SJCRH30 (cell line): Measurements from ENCODE around the gene ADARB2. TPM values are rescaled to one million over a fixed set of nuclear protein-coding genes. Genes with fewer than 3 reads are reported as not detected.
"Not testable (repeated sequence)": the region's sequence is repeated elsewhere in the genome, so short reads cannot be mapped to it uniquely, and the experiment has no call there.

Source experiments
- DNase-seq, 2 experiments: peaks; one replicate each; pipeline ENCODE4 v3.0.0-alpha.2; 2015 to 2020
- H3K27ac ChIP-seq: fragments of 250-450 bp; sonication (Bioruptor Pico); 2 replicates; pipeline ENCODE4 v1.5.1; 2020; ENCODE audit warnings: mild to moderate bottlenecking, moderate library complexity
- H3K27me3 ChIP-seq: fragments of 250-450 bp; sonication (Bioruptor Pico); 2 replicates; pipeline ENCODE4 v1.5.1; 2020; ENCODE audit warnings: mild to moderate bottlenecking, moderate library complexity
- H3K36me3 ChIP-seq: fragments of 250-450 bp; sonication (Bioruptor Pico); 2 replicates; pipeline ENCODE4 v1.5.1; 2020; ENCODE audit warnings: mild to moderate bottlenecking, moderate library complexity
- H3K4me1 ChIP-seq: fragments of 250-450 bp; sonication (Bioruptor Pico); 2 replicates; pipeline ENCODE4 v1.5.1; 2020; ENCODE audit warnings: mild to moderate bottlenecking, moderate library complexity
- H3K4me3 ChIP-seq: fragments of 250-450 bp; sonication (Bioruptor Pico); 2 replicates; pipeline ENCODE4 v1.5.1; 2020; ENCODE audit warnings: mild to moderate bottlenecking, moderate library complexity
- H3K9me3 ChIP-seq: fragments of 250-450 bp; sonication (Bioruptor Pico); replicated peaks from 2 replicates; pipeline ENCODE4 v1.5.1; 2020; ENCODE audit warnings: mild to moderate bottlenecking, moderate library complexity
- total RNA-seq: library from RNA; depleted of rRNA; stranded (reverse); fragments of >200 nt; shearing (Covaris generic); gene quantifications from 2 replicates; pipeline ENCODE4 v1.2.3, GENCODE V29; 2014

Gene ADARB2
- total RNA-seq, 1 experiment from 2014 or later, result not detected

DNA sequence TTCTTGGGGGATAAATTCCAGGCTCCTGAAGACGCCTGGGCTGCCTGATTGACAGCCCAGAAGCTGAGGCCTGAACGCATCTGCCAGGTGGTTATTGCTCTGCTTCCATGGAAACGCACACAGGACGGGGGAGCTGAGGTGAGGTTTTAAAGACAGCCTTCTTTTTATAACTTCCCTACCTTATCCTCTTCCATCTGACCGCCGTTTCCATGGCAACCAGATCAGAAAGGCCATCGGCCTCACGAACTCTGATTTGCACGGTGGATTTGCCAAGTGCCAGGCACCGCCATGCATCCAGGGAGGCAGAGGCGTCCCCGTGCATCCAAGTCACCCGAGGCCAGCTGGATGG is 260.9 kb downstream of the ADARB2 start:
- Histone ChIP-seq H3K9me3 (no peaks in the 10 kb centered on the region), H3K36me3 (no peaks in the 10 kb centered on the region), H3K27ac (no peak overlapping the region), H3K27me3 (no peaks in the 10 kb centered on the region), H3K4me3 (no peak overlapping the region), H3K4me1 (no peaks in the 10 kb centered on the region)
- DNase-seq, result no peak

DNA sequence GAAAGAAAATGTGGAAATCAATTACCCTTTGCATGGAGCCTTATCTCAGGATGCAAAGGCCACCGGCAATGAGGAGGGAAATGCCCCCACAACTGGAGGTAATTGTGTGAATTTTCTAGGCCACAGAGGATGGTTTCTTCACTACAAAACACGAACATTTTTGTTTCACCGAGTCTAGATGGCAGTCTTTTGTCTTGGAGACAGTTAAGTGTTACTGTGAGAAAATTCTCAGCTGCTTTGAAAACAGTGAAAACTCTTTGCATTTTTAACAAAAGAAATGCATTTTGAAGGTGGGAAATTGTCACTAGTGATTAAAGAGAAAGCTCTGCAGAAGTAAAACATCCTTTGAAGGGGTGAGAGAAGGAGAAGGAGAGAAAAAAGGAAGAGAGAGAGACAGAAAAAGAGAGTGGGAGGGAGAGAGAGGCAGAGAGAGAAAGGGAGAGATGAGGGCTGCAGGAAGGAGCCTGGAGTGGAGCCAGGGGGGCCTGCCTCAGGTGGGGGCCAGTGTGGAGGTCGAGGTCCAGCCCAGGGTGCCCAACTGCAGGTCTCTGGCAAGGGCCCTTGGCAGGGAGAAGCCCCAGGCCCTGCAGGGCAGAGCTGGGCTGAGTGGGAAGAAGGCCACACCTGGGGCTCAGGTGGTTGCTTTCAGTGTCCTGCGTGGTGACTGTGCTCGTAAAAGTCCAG is 261.4 kb downstream of the ADARB2 start:
- Histone ChIP-seq H3K9me3 (no peaks in the 10 kb centered on the region), H3K27me3 (no peaks in the 10 kb centered on the region), H3K27ac (no peak overlapping the region)

DNA sequence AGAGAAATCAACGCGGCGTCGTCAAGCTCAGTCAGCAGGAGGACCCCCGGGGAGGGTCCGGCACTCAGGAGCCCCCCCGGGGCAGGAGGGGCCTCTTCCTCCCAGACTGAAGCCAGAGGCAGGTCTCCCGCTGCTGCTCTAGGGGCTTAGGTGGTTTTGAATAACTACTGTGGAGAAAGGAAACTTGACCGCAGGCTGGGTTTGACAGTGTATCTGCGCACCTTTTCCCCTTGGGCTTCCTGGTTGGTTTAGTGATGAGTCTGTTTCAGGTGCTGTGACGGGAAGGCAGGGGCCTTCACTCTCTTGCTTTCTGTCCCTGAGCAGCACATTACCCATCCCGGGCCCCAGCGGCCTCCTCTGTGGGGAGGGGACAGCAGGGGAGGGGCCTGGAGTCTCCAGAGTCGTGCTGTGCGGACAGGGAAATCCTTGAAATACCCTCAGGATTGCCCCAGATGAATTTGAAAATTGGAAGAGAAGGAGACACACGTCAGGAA is 262.2 kb downstream of the ADARB2 start:
- no peaks in the 10 kb centered on the region for H3K9me3 ChIP-seq
- no peaks in the 10 kb centered on the region for H3K4me1 ChIP-seq
- DNase-seq, result no peak
- no peak overlapping the region for H3K27ac ChIP-seq
- H3K4me3 ChIP-seq, result no peak overlapping the region
- H3K36me3 ChIP-seq, result no peaks in the 10 kb centered on the region
- H3K27me3 ChIP-seq, result no peaks in the 10 kb centered on the region

More for the DNA sequence above, 261.4 kb downstream of the ADARB2 start:
- Histone ChIP-seq H3K4me1 (no peaks in the 10 kb centered on the region), H3K36me3 (no peaks in the 10 kb centered on the region), H3K4me3 (no peak overlapping the region)
- no peak for DNase-seq

DNA sequence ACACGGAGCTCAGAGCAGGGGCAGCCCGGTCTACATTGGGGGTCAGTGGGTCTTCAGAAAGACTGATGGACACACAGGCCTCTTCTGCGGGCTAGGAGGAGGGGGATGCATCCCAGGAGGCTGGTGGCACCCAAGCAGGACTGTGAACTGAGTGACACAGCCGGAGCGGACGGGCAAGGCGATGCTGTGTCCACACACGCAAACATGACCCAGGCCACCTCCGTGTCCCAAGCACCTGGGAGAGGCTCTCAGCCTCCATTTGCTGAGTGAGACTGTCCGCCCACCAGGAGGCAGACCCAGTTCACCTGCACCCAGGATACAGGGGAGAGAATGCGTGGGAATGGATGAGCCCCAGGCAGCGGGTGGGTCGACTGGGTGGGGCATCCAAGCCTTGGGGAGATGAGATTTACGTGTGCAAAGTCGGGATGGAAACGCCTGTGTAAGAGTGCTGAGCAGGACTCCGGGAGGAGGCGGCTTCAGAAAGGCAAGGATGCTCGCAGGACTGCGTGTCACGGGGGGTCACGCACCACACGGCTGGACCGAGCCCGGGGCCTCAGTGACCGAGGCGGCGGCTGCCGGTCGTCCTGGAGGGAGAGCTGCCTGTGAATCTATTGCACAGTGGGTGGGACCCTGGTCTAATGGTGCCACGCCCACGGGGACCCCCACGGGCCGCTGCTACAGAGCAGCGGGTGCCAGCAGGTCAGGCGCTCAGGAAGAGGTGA is 262.8 kb downstream of the ADARB2 start:
- Histone ChIP-seq H3K4me3 (no peak overlapping the region), H3K27ac (no peak overlapping the region), H3K27me3 (no peaks in the 10 kb centered on the region), H3K9me3 (no peaks in the 10 kb centered on the region), H3K4me1 (no peaks in the 10 kb centered on the region), H3K36me3 (no peaks in the 10 kb centered on the region)
- DNase-seq, result no peak

DNA sequence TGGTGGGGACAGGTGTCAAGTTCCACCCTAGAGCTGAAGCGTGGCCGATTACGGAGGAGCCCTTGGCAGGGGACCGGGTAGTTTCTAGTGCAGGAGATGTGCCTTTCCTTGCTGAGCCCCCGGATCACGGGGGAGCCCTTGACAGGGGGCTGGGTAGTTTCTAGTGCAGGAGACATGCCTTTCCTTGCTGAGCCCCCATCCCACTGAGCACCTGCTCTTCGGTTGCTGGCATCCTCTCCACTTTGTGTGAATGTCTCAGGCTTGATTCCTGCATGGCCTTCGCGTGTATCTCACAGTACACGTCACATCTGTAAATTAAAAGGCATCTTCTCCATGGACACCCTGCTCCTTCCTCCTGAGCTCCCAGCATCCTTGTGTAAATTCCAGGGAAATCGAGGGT is 263.5 kb downstream of the ADARB2 start:
- Histone ChIP-seq H3K4me3 (no peak overlapping the region), H3K4me1 (no peaks in the 10 kb centered on the region), H3K36me3 (no peaks in the 10 kb centered on the region), H3K27ac (no peak overlapping the region), H3K27me3 (no peaks in the 10 kb centered on the region), H3K9me3 (no peaks in the 10 kb centered on the region)
- DNase-seq, result no peak

DNA sequence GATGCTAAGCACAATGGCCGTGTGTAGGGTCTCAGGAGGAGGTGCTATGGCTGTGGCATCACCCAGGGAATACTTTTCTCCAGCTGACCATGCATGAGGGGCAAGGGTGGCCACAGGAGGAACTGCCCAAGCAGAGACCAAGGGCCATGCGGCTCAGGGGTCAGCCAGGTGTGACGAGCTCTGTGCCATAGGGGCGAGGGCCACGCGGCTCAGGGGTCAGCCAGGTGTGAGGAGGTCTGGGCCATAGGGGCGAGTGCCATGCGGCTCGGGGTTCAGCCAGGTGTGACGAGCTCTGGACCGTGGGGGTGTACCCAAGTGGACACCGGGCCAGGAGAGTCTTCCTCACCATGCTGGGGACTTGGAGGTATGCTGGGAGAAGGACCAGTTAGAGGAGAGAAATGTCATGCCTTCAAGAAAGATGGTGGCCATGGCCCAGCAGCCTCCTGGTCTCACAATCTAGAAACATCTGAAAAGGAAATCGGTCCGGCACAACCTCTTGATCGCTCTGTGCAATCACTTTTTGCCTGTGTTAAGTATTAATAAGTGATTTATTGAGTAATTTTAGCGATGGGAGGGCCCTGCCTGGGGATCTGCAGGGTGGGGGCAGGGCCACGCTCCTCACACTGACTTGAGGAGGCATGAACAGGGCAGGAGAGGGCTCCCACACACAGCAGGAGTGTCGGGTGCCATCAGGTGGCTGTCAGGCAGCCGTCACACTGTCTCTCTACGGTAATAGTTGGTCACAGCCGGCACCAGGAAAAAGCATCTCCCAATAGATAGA is 265.0 kb downstream of the ADARB2 start:
- H3K27ac ChIP-seq, result no peak overlapping the region
- no peaks in the 10 kb centered on the region for H3K27me3 ChIP-seq
- H3K4me3 ChIP-seq, result no peak overlapping the region
- DNase-seq, result no peak
- no peaks in the 10 kb centered on the region for H3K36me3 ChIP-seq
- no peaks in the 10 kb centered on the region for H3K4me1 ChIP-seq
- H3K9me3 ChIP-seq, result no peaks in the 10 kb centered on the region

DNA sequence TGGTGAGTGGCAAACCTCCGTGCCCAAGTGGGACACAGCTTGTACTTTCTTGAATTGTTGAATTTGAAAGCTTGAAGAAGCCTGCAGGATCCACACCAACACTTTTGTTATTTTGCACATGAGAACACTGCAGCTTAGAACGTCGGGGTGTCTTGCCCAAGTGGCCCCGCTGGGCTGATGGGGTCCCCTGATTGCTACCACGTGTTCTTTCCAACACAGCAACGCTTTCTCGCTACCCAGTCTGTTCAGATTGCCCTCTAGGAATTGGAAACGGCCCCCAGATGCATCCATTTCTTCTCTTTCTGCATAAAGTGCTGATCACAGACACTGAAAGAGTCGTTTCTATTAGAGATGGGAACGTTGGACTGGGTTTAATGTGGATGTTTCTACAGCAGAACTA is 268.5 kb downstream of the ADARB2 start:
- no peak for DNase-seq
- Histone ChIP-seq H3K9me3 (no peaks in the 10 kb centered on the region), H3K36me3 (no peaks in the 10 kb centered on the region), H3K27ac (no peak overlapping the region), H3K4me3 (no peak overlapping the region), H3K27me3 (no peaks in the 10 kb centered on the region), H3K4me1 (no peaks in the 10 kb centered on the region)

DNA sequence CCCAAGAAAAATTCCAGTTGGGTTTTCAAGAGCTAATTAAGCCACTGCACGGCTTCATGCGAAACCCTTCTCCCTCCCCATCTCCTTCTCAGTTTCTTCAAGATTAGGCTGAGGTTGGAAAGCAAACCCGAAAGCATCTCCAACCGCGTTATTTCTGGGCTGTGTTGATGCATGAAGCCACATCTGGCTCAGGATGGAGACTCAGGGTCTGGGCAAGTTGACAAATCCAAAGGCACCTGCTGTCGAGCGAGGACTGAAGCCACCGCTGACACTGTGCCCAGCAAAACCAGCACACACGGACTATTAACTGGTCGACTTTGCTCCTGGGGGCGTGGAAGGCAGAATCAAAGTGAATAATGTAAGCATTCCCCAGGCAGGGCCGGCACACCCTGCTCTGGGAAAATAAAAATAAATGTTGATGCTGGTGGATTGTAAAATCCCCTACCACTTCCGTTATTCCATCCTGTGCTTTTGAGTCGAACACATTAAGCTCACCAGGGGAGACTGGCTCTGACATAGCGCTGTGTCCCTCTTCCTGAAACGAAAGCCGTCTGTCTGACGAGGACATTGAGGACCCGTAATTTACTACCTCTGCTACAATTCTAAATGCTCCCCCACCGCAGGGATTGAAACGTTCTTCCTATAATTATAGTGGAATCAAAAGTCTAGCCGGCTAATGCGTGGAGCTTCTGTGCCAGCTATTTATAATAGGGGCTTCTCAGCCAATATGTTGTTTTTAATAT is 269.8 kb downstream of the ADARB2 start:
- H3K27me3 ChIP-seq, result no peaks in the 10 kb centered on the region
- H3K27ac ChIP-seq, result no peak overlapping the region
- H3K36me3 ChIP-seq, result no peaks in the 10 kb centered on the region
- H3K4me3 ChIP-seq, result no peak overlapping the region
- no peaks in the 10 kb centered on the region for H3K9me3 ChIP-seq
- DNase-seq, result no peak
- H3K4me1 ChIP-seq, result no peaks in the 10 kb centered on the region

DNA sequence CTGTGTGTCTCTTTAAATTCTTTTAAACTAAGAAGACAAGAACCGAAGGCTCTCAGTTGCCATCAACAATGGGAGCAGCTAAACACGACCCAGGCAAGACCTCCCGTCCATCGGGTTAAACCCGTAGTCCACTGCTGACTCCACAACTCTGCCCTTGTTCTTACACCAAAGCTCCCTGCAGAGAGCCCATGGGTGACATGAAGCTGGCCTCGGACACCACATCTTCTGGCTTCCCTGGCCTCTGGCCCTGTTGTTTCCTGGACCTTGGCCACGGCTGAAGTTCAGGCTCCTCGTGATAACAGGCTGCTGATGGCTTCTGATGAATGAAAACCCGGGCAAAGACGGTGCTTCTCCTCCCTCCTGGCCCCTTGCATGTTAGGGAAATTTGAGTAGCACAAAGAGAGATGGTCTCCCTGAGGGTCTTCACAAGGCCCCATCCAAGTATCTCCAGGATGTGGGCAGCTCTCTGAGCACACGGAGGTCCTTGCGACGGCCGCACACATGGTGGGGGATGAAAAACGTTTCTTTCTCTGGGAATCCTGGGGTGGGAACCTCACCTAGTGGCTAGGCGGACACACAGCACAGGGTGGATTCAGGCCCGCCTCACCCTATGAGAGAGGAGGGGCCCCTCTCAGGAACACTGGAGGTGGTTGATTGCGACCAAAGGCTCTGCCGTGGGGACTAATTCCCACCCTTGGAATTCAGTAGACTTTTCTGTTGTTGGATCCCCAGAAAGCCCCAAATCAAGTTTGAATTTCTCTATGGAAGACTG is 271.1 kb downstream of the ADARB2 start:
- Histone ChIP-seq H3K9me3 (no peaks in the 10 kb centered on the region), H3K4me1 (no peaks in the 10 kb centered on the region), H3K4me3 (no peak overlapping the region), H3K27me3 (no peaks in the 10 kb centered on the region), H3K27ac (no peak overlapping the region), H3K36me3 (no peaks in the 10 kb centered on the region)
- no peak for DNase-seq

DNA sequence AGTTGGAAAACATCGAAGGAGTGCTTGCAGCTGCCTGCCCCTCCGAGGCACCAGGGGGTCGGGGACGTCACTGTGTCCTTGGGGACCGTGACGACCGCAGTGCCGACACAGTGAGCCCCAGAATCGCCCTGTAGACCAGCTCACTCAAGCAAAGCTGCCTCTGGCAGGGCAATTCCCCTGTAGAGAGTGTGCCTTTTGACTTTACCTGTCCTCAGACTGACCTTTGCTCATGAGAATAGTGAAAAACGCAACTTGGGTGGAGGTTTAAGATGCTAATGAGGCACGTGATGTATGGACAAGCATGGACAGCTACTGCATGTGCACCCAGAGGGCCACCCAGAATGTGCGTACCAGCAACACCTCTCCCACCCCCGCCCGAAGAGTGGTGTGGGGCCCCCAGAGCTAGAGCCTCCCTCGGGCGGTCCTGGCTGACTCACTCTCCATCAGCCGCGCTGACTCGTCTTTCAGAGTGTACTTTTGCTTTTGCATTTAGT is 271.9 kb downstream of the ADARB2 start:
- H3K27me3 ChIP-seq, result no peaks in the 10 kb centered on the region

DNA sequence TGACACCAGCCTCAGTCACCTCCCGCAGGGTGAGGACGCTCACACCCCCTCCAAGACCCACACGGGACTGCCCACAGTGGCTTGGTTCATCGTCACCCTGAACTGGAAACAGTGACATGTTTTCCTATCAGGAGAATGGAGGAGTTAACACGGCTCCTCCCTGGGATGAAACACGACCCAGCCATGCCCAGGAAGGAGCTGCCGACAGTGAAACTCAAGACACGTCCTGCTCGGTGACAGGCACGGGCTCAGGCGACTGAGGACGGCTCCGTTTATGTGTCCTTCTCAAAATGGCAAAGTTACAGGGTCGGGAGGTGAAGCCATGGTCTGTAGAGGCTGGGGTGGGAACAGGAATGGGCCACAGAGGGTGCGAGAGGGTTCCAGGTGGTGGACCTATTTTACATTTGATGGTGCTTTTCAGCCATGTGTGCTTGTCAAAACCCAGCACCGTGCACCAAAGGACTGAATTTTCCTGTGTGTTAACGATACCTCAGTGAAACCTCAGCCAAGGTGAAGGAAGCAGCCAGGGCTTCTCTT is 272.4 kb downstream of the ADARB2 start:
- no peak overlapping the region for H3K4me3 ChIP-seq
- no peaks in the 10 kb centered on the region for H3K9me3 ChIP-seq
- DNase-seq, result no peak
- H3K36me3 ChIP-seq, result no peaks in the 10 kb centered on the region
- no peaks in the 10 kb centered on the region for H3K27me3 ChIP-seq
- no peak overlapping the region for H3K27ac ChIP-seq
- no peaks in the 10 kb centered on the region for H3K4me1 ChIP-seq

More for the DNA sequence above, 271.9 kb downstream of the ADARB2 start:
- Histone ChIP-seq H3K36me3 (no peaks in the 10 kb centered on the region), H3K4me3 (no peak overlapping the region), H3K27ac (no peak overlapping the region), H3K4me1 (no peaks in the 10 kb centered on the region), H3K9me3 (no peaks in the 10 kb centered on the region)
- no peak for DNase-seq

DNA sequence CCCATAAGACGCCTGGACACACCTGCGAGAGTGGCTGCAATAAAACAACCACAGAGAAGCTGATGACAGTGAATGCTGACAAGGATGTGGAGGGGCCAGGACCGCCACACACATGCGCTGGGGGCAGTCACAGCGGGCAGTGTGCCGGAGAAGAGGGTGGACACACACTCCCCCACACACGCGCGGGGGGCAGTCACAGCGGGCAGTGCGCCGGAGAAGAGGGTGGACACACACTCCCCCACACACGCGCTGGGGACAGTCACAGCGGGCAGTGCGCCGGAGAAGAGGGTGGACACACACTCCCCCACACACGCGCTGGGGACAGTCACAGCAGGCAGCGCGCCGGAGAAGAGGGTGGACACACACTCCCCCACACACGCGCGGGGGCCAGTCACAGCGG is 273.4 kb downstream of the ADARB2 start:
- H3K27me3 ChIP-seq, H3K36me3 ChIP-seq, DNase-seq, H3K4me3 ChIP-seq, H3K4me1 ChIP-seq, H3K9me3 ChIP-seq, H3K27ac ChIP-seq: not testable (repeated sequence)

DNA sequence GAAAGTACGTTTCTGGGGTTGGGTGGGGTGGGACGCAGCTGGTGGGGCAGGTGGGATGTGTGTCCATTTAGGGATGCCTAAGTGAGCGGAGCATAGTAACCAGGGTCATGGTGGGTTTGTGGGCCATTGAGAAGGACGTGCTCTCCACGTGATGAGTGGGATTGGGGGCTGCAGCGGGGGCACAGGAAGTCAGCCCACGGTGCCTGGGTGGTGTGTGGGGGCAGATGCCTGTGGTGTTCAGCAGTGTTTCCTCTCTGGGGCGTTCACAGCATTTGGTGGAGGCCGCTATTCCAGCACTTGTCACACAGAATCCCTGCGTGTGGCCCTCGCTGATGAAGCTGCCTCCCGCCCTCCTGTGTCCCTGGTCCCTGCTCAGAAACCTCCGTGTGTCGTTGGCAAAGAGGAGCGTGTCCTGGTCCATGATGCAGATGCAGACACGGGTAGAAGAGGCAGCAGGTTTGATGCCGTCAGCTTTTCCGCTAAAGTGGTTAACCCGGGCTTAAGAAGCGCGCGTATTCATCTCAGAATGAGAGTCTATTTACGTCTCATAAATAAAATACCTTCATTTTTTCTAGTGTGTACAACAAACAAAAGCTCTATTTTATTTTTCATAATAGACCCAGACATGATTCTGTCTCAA is 274.2 kb downstream of the ADARB2 start:
- no peak overlapping the region for H3K27ac ChIP-seq
- H3K36me3 ChIP-seq, result no peaks in the 10 kb centered on the region
- no peaks in the 10 kb centered on the region for H3K27me3 ChIP-seq
- H3K4me3 ChIP-seq, result no peak overlapping the region
- DNase-seq, result no peak
- H3K4me1 ChIP-seq, result no peaks in the 10 kb centered on the region
- H3K9me3 ChIP-seq, result no peaks in the 10 kb centered on the region
